Measurements from ENCODE around the gene SLC39A7.
A peak's percentile ranks its signal among the peaks of the same experiment; 100 is the strongest.

SLC39A7 gene

GRCh38 chr6:33248932-33249731, 48.5 kb downstream of the SLC39A7 start:
- H3K4me1 ChIP-seq (ENCODE audit: insufficient read depth, low read length, poor library complexity, severe bottlenecking): peaks cover 22% of the 10 kb centered on the region
- H3K9ac ChIP-seq (ENCODE audit: low read depth, low read length, poor library complexity, severe bottlenecking): peak overlapping the region; percentile 94
- H3K9me3 ChIP-seq (ENCODE audit: insufficient read depth, low read depth, low read length): no peaks in the 10 kb centered on the region
- peaks cover 13% of the 10 kb centered on the region for H3K79me2 ChIP-seq (ENCODE audit: insufficient read depth, low read length)
- H3F3A ChIP-seq (ENCODE audit: low read depth): no peaks in the 10 kb centered on the region
- H2AFZ ChIP-seq (ENCODE audit: low read length): peak overlapping the region; percentile 91
- H3K4me2 ChIP-seq (ENCODE audit: low read depth, low read length, poor library complexity, severe bottlenecking): peak overlapping the region; percentile 99
- no peak for TF ChIP-seq EZH2phosphoT487 (IDR thresholded peaks at IDR 0.05; ENCODE audit: borderline replicate concordance)
- TF ChIP-seq, protein P1, sequence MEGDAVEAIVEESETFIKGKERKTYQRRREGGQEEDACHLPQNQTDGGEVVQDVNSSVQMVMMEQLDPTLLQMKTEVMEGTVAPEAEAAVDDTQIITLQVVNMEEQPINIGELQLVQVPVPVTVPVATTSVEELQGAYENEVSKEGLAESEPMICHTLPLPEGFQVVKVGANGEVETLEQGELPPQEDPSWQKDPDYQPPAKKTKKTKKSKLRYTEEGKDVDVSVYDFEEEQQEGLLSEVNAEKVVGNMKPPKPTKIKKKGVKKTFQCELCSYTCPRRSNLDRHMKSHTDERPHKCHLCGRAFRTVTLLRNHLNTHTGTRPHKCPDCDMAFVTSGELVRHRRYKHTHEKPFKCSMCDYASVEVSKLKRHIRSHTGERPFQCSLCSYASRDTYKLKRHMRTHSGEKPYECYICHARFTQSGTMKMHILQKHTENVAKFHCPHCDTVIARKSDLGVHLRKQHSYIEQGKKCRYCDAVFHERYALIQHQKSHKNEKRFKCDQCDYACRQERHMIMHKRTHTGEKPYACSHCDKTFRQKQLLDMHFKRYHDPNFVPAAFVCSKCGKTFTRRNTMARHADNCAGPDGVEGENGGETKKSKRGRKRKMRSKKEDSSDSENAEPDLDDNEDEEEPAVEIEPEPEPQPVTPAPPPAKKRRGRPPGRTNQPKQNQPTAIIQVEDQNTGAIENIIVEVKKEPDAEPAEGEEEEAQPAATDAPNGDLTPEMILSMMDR (conservative IDR thresholded peaks at IDR 0.05; ENCODE audit: low read length): no peak
- no peaks in the 10 kb centered on the region for H4K20me1 ChIP-seq (ENCODE audit: insufficient read depth, low read length, poor library complexity, severe bottlenecking)
- H3K9me2 ChIP-seq (replicated peaks; ENCODE audit: low read depth, low read length): no peaks in the 10 kb centered on the region
- no peaks in the 10 kb centered on the region for H3K27me3 ChIP-seq (ENCODE audit: insufficient read depth, low read length, poor library complexity, severe bottlenecking)
- peak overlapping the region; percentile 86 for H3K4me3 ChIP-seq (ENCODE audit: low read length, poor library complexity, severe bottlenecking)
- H3K36me3 ChIP-seq (ENCODE audit: insufficient read depth, low read length): peaks cover 4% of the 10 kb centered on the region; the same call in 1 of the 2 replicates

DNA sequence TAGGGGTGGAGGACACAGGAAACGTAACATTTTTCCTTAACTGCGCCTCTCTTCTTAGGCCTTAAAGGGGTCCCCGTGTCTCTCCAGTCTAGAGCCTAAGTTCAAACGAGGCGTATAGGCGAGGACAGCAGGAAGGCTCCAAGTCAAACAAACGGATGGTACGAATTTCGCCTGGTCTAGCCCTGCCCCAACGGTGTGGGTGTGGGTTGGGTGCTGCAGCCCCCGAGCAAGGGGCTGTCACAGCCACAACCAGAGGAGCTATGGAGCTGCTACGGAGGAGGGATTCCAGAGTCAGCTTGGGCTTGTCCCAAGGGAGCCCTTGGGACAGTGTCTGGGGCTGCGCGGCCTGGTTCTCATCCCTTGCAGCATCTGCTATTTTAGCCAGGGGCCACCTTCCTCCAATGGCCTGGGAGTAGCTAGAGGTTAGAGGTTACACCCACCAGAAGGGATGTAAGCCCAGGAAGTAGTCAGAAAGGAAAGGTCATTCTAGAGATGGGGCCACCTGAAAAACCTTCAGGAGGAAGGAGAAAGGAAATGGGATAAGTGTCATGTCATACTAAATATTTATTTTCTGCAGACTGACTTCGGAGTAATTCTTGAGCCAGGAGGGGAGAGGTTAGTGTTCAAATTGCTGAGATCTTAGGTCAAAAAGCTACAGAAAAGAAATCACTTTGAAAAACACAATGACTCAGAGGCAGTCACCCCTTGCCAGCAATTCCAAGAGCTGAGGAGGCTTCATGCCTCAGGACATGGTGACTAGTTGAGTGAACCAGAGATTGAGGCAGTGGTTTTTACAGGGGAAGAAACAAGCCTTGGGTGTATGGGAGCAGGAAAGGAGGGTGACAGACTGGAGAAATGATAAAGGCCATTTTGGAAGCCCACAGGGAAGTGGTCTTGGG, 49.3 kb downstream of the SLC39A7 start:
- Histone ChIP-seq H3K9me3 (ENCODE audit: insufficient read depth, low read depth, low read length) (no peaks in the 10 kb centered on the region), H3K9ac (ENCODE audit: low read depth, low read length, poor library complexity, severe bottlenecking) (peak overlapping the region; percentile 94), H3K36me3 (ENCODE audit: insufficient read depth, low read length) (peaks cover 4% of the 10 kb centered on the region; the same call in 1 of the 2 replicates), H3K79me2 (ENCODE audit: insufficient read depth, low read length) (peaks cover 13% of the 10 kb centered on the region), H2AFZ (ENCODE audit: low read length) (peak overlapping the region; percentile 67), H3K4me3 (ENCODE audit: low read length, poor library complexity, severe bottlenecking) (peak overlapping the region; percentile 86), H4K20me1 (ENCODE audit: insufficient read depth, low read length, poor library complexity, severe bottlenecking) (no peaks in the 10 kb centered on the region), H3K4me1 (ENCODE audit: insufficient read depth, low read length, poor library complexity, severe bottlenecking) (peaks cover 22% of the 10 kb centered on the region), H3K27me3 (ENCODE audit: insufficient read depth, low read length, poor library complexity, severe bottlenecking) (no peaks in the 10 kb centered on the region), H3K4me2 (ENCODE audit: low read depth, low read length, poor library complexity, severe bottlenecking) (peak overlapping the region; percentile 91), H3F3A (ENCODE audit: low read depth) (no peaks in the 10 kb centered on the region), H3K9me2 (replicated peaks; ENCODE audit: low read depth, low read length) (no peaks in the 10 kb centered on the region)
- TF ChIP-seq EZH2phosphoT487 (IDR thresholded peaks at IDR 0.05; ENCODE audit: borderline replicate concordance): no peak
- TF ChIP-seq, protein P1 (conservative IDR thresholded peaks at IDR 0.05; ENCODE audit: low read length): no peak

DNA sequence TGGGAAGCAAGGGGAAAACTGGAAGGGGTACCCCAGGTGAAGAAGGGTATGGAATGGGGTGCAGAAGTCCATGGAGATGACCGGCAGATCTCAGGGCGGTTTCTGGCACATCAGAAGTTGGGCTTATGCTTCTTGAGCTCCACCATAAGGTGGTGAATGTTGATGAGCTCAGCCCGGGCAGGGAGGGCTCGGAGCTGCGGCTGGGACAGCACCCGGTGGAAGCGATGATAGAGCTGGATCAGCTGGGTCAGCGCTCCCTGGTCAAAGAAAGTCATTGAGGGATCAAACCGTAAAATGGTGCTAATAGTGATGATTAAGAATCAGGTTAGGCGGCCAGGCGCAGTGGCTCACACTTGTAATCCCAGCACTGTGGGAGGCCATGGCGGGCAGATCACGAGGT, 50.1 kb downstream of the SLC39A7 start:
- peaks cover 13% of the 10 kb centered on the region for H3K79me2 ChIP-seq (ENCODE audit: insufficient read depth, low read length)
- H3K4me2 ChIP-seq (ENCODE audit: low read depth, low read length, poor library complexity, severe bottlenecking): peak overlapping the region; percentile 91
- H3K9me3 ChIP-seq (ENCODE audit: insufficient read depth, low read depth, low read length): no peaks in the 10 kb centered on the region
- no peaks in the 10 kb centered on the region for H3K9me2 ChIP-seq (replicated peaks; ENCODE audit: low read depth, low read length)
- H3K36me3 ChIP-seq (ENCODE audit: insufficient read depth, low read length): peaks cover 4% of the 10 kb centered on the region; the same call in 1 of the 2 replicates
- peak overlapping the region; percentile 94 for H3K9ac ChIP-seq (ENCODE audit: low read depth, low read length, poor library complexity, severe bottlenecking)
- TF ChIP-seq, protein P1 (conservative IDR thresholded peaks at IDR 0.05; ENCODE audit: low read length): no peak
- no peak for TF ChIP-seq EZH2phosphoT487 (IDR thresholded peaks at IDR 0.05; ENCODE audit: borderline replicate concordance)
- no peaks in the 10 kb centered on the region for H3K27me3 ChIP-seq (ENCODE audit: insufficient read depth, low read length, poor library complexity, severe bottlenecking)
- H4K20me1 ChIP-seq (ENCODE audit: insufficient read depth, low read length, poor library complexity, severe bottlenecking): no peaks in the 10 kb centered on the region
- H3K4me3 ChIP-seq (ENCODE audit: low read length, poor library complexity, severe bottlenecking): peak overlapping the region; percentile 86
- H2AFZ ChIP-seq (ENCODE audit: low read length): no peak overlapping the region
- peaks cover 22% of the 10 kb centered on the region for H3K4me1 ChIP-seq (ENCODE audit: insufficient read depth, low read length, poor library complexity, severe bottlenecking)
- H3F3A ChIP-seq (ENCODE audit: low read depth): no peaks in the 10 kb centered on the region

All from Loucy (cell line).